Keratinocyte (primary cell): ENCODE data around the gene AOAH.

Experiments used
- CTCF ChIP-seq, 3 experiments: IDR thresholded peaks in 1 of 3; conservative IDR thresholded peaks in 1 of 3; optimal IDR thresholded peaks in 1 of 3; 2 replicates in 2 of 3; 3 replicates in 1 of 3; pipeline versions ENCODE3 to v1.5.1; 2011; ENCODE audit warnings: low read length in 3 of 3, mild to moderate bottlenecking in 3 of 3, moderate library complexity in 2 of 3, control low read depth in 1 of 3, inconsistent platforms in 1 of 3; ENCODE audit not compliant: insufficient read depth in 2 of 3; ENCODE audit errors: extremely low read depth in 1 of 3
- EZH2 ChIP-seq: IDR thresholded peaks from one replicate; pipeline ENCODE4 v1.6.1; 2012; ENCODE audit warnings: inconsistent platforms, mild to moderate bottlenecking, low read length, moderate library complexity

GRCh38 chr7:36532981-36533499, 191.3 kb downstream of the AOAH start:
- TF ChIP-seq CTCF (optimal IDR thresholded peaks at IDR 0.05 in 1 of 3, IDR thresholded peaks at IDR 0.05 in 1 of 3, conservative IDR thresholded peaks at IDR 0.05 in 1 of 3; ENCODE audit: extremely low read depth in 1 of 3, insufficient read depth in 2 of 3, low read length in 3 of 3) (no peak), EZH2 (no peak)
